Common myeloid progenitor, CD34-positive (primary cell): ENCODE measurements around the gene HOXB3.

ENCODE experiments used
- CTCF ChIA-PET: fragments of 350-600 bp; sonication (Branson Sonifier 250); formaldehyde crosslinking; loops from one replicate; lab custom pipeline; 2021; ENCODE audit warnings: antibody characterized with exemption; lab: Charles Lee
- POLR2A ChIA-PET: fragments of 350-600 bp; sonication (Branson Sonifier 250); formaldehyde crosslinking; loops from one replicate; lab custom pipeline; 2021; ENCODE audit warnings: antibody characterized with exemption; lab: Charles Lee
- DNase-seq, 3 donors: peaks; one replicate each; pipeline versions ENCODE4 v3.0.0 to v3.0.0-alpha.2; 2013
- H3K27ac ChIP-seq, 2 experiments: 1 replicate in 1 of 2; 2 replicates in 1 of 2; pipeline ENCODE4 v1.7.0; 2013; ENCODE audit warnings: inconsistent platforms in 2 of 2, low read length in 2 of 2, mild to moderate bottlenecking in 2 of 2, low read depth in 1 of 2, moderate library complexity in 1 of 2; ENCODE audit not compliant: severe bottlenecking in 2 of 2, insufficient read depth in 1 of 2, poor library complexity in 1 of 2
- H3K27me3 ChIP-seq, 5 experiments: replicated peaks in 2 of 5; 1 replicate in 3 of 5; 2 replicates in 2 of 5; pipeline versions ENCODE4 v1.6.1 to v1.7.0; 2013; ENCODE audit warnings: low read length in 4 of 5, mild to moderate bottlenecking in 2 of 5, moderate library complexity in 2 of 5, inconsistent platforms in 1 of 5; ENCODE audit not compliant: insufficient read depth in 5 of 5, control insufficient read depth in 4 of 5
- H3K36me3 ChIP-seq, 4 experiments: 1 replicate in 2 of 4; 2 replicates in 2 of 4; pipeline versions ENCODE4 v1.6.1 to v1.7.0; 2013; ENCODE audit warnings: low read length in 3 of 4, control low read depth in 1 of 4, mild to moderate bottlenecking in 1 of 4; ENCODE audit not compliant: control insufficient read depth in 4 of 4, insufficient read depth in 4 of 4
- H3K4me1 ChIP-seq, 4 experiments: 1 replicate in 3 of 4; 2 replicates in 1 of 4; pipeline versions ENCODE4 v1.6.1 to v1.7.1; 2013; ENCODE audit warnings: low read length in 3 of 4, mild to moderate bottlenecking in 3 of 4, control low read depth in 1 of 4, inconsistent platforms in 1 of 4, moderate library complexity in 1 of 4; ENCODE audit not compliant: control insufficient read depth in 4 of 4, insufficient read depth in 4 of 4; ENCODE audit errors: control extremely low read depth in 1 of 4
- H3K4me3 ChIP-seq, 7 experiments: 1 replicate in 4 of 7; 2 replicates in 3 of 7; pipeline versions ENCODE4 v1.5.1 to v1.7.0; 2013; ENCODE audit warnings: mild to moderate bottlenecking in 7 of 7, low read length in 6 of 7, moderate library complexity in 6 of 7, inconsistent platforms in 2 of 7, low read depth in 2 of 7, control low read depth in 1 of 7; ENCODE audit not compliant: insufficient read depth in 4 of 7, control insufficient read depth in 1 of 7; ENCODE audit errors: extremely low read depth in 1 of 7
- H3K9me3 ChIP-seq, 5 experiments: 1 replicate in 4 of 5; 2 replicates in 1 of 5; pipeline versions ENCODE4 v1.6.1 to v1.7.1; 2013; ENCODE audit warnings: low read length in 4 of 5, mild to moderate bottlenecking in 2 of 5, inconsistent platforms in 1 of 5, low read depth in 1 of 5, moderate library complexity in 1 of 5; ENCODE audit not compliant: control insufficient read depth in 4 of 5, insufficient read depth in 2 of 5; ENCODE audit errors: control extremely low read depth in 1 of 5
- WGBS: methylation state at CpG from one replicate; pipeline ENCODE4 v1.1.5; 2013; ENCODE audit not compliant: insufficient coverage; 5-methylcytosine and 5-hydroxymethylcytosine counted together

HOXB3 gene

GRCh38 chr17:48589060-48589830 is 796 bp downstream of the HOXB3 start:
- DNase-seq = peak in 1 of 3 donors; percentile 38
- ChIA-PET CTCF (interaction anchor here (0.8 to 2.1 kb wide), 15 partner anchors 13 to 284 kb away, joined by 3 to 11 read pairs (median 4); no protein-coding TSS in a partner anchor), POLR2A (interaction anchor here (1.0 kb wide), 1 partner anchor 106 kb away, joined by 4 read pairs; no protein-coding TSS in a partner anchor)
- H3K4me1 ChIP-seq = peaks cover 13 to 86% (median 72%) of the 10 kb centered on the region in 4 experiments
- WGBS = 6% methylated on average over 6 of the region's 10 CpGs
- H3K36me3 ChIP-seq = no peaks in the 10 kb centered on the region
- H3K27ac ChIP-seq = peak overlapping the region; percentile 80 to 87
- peaks cover 0 to 14% (median 0%) of the 10 kb centered on the region in 5 experiments for H3K27me3 ChIP-seq
- H3K4me3 ChIP-seq = peak overlapping the region; percentile 45 to 97 (median 82)
- H3K9me3 ChIP-seq = no peaks in the 10 kb centered on the region

DNA sequence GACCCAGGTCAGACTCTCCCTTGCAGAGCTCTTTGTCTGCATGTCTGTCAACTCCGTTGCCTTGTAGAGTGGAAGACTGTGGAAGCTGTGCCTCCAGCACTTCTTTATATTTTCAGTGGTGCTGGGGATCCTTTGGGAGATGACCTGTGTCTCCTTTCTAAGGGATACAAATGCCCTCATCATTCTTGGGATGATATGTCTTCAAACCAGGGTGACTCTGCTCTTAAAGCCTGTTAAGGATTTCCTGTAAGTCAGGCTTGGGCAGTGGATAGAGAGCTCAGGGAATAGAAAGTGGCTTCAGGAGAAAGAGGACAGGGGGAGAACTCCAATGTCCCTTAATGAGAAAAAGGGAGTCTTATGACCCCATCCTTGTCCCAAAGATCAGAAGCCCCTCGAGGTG is 1.5 kb downstream of the HOXB3 start:
- ChIA-PET CTCF (interaction anchor here (0.8 to 2.1 kb wide), 26 partner anchors 12 to 284 kb away, joined by 3 to 11 read pairs (median 4); partner anchors contain the start of gene HOXB8), POLR2A (interaction anchor here (0.5 to 1.6 kb wide), 5 partner anchors 8 to 248 kb away, joined by 3 to 7 read pairs (median 4); no protein-coding TSS in a partner anchor)
- Histone ChIP-seq H3K4me1 (peaks cover 13 to 89% (median 71%) of the 10 kb centered on the region in 4 experiments), H3K27ac (peak overlapping the region; percentile 80 to 87), H3K27me3 (peaks cover 0 to 11% (median 0%) of the 10 kb centered on the region in 5 experiments), H3K36me3 (no peaks in the 10 kb centered on the region), H3K9me3 (no peaks in the 10 kb centered on the region), H3K4me3 (peak overlapping the region in 6 of 7 experiments; percentile 53 to 97 (median 86))
- DNase-seq = no peak
- WGBS = 14% methylated on average over 1 of the region's 2 CpGs

DNA sequence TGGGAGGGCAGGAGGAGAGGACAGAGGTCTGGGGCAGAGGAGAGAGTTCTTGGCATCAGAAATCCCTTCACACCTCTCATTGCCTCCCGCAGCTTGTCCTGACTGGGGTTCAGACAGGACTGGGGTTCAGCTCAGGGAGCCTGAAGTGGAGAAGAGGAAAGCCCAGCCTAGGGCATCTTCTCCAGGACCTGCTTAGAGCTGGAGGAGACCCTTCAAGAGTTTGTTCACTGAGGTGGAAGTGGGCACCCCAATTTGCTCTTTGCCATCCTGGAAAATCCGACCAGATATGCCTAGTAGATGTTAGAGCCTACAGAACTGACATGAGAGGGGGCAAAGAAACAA is 2.0 kb downstream of the HOXB3 start:
- H3K27me3 ChIP-seq = peaks cover 0 to 11% (median 0%) of the 10 kb centered on the region in 5 experiments
- POLR2A ChIA-PET = interaction anchor here (0.5 to 1.6 kb wide), 9 partner anchors 9 to 499 kb away, joined by 3 to 7 read pairs (median 4); no protein-coding TSS in a partner anchor
- CTCF ChIA-PET = interaction anchor here (0.8 to 2.1 kb wide), 26 partner anchors 8 to 283 kb away, joined by 3 to 11 read pairs (median 4); partner anchors contain the start of gene HOXB8

GRCh38 chr17:48587276-48588073 is 2.6 kb downstream of the HOXB3 start:
- WGBS = 6% methylated on average over 3 of the region's 5 CpGs
- ChIA-PET POLR2A (interaction anchor here (0.5 to 1.6 kb wide), 7 partner anchors 9 to 499 kb away, joined by 3 to 7 read pairs (median 3); no protein-coding TSS in a partner anchor), CTCF (interaction anchor here (0.8 to 2.1 kb wide), 25 partner anchors 9 to 279 kb away, joined by 3 to 11 read pairs (median 4); partner anchors contain the start of gene HOXB8)
- Histone ChIP-seq H3K4me3 (peak overlapping the region; percentile 48 to 97 (median 82)), H3K27me3 (peaks cover 0 to 9% (median 0%) of the 10 kb centered on the region in 5 experiments), H3K27ac (peak overlapping the region; percentile 80 to 87), H3K36me3 (no peaks in the 10 kb centered on the region), H3K9me3 (no peaks in the 10 kb centered on the region), H3K4me1 (peaks cover 11 to 92% (median 71%) of the 10 kb centered on the region in 4 experiments)
- peak in 2 of 3 donors; percentile 70 to 81 for DNase-seq

More for the DNA sequence above, 2.0 kb downstream of the HOXB3 start:
- Histone ChIP-seq H3K4me3 (peak overlapping the region in 6 of 7 experiments; percentile 53 to 97 (median 86)), H3K27ac (peak overlapping the region; percentile 80 to 87), H3K36me3 (no peaks in the 10 kb centered on the region), H3K9me3 (no peaks in the 10 kb centered on the region), H3K4me1 (peaks cover 13 to 91% (median 71%) of the 10 kb centered on the region in 4 experiments)
- no peak for DNase-seq
- WGBS = 23% methylated on average over 2 of the region's 2 CpGs

DNA sequence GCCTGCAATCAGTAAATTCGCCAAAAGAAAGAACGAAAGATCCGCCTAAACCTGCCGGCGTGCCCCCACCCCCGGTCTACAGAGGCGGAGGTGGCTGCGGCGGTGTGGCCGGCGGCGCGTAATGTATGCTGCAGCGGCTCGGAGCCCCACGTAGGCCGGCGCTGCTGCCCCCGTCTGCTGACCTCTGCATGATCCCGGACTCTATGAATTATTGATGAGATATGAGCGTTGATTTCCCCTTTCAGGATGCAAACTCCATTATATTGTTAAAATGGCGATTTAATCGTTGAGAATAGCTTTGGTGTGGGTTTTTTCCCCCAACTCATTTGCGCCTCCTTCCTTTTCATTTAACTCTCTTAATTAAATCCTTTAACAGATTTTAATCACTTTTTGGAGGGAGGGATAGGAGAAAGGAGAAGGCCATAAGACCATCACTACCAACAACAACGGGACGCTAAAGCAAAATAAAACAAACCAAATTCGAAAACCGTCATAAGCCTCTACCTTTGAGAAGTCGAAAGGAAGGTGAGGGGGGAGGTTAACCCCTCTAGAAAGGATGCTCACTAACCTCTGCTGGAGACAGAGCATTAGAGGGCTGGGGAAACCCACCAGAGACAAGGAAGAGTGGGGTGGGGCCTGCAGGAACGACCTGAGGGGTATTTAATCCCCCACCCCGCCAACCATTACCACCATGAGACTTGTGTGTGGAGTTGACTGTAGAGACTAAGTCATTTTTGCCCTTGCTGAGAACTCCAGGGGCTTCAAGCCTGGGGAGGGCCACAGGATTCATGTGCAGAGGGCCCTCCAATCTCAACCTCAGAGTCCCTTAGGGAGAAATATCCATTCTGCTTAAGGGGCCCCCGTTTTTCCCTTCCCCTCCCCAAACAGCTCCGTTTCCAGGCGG is 3.4 kb downstream of the HOXB3 start:
- DNase-seq = peak in 1 of 3 donors; percentile 40
- peaks cover 11 to 93% (median 72%) of the 10 kb centered on the region in 4 experiments for H3K4me1 ChIP-seq
- WGBS = under 1% methylated on average over 21 of the region's 34 CpGs
- peaks cover 0 to 7% (median 0%) of the 10 kb centered on the region in 5 experiments for H3K27me3 ChIP-seq
- ChIA-PET CTCF (interaction anchor here (0.8 to 2.1 kb wide), 12 partner anchors 12 to 279 kb away, joined by 3 to 11 read pairs (median 4); no protein-coding TSS in a partner anchor), POLR2A (interaction anchor here (0.9 to 1.4 kb wide), 2 partner anchors 10 to 40 kb away, joined by 3 to 7 read pairs; no protein-coding TSS in a partner anchor)
- H3K9me3 ChIP-seq = no peaks in the 10 kb centered on the region
- peak overlapping the region; percentile 80 to 87 for H3K27ac ChIP-seq
- peak overlapping the region; percentile 3 to 97 (median 82) for H3K4me3 ChIP-seq
- no peaks in the 10 kb centered on the region for H3K36me3 ChIP-seq
